K562 (cell line): ENCODE data around the gene UBE2E1. TPM values are rescaled to one million over a fixed set of nuclear protein-coding genes. Genes with fewer than 3 reads are reported as not detected.

Experiments
- ATAC-seq: fragments of 200-7000 bp; cut with Tn5 transposase; 3 replicates; pipeline ENCODE4 v1.9.1; 2020; ENCODE audit warnings: moderate library complexity
- BruUV-seq: library from RNA; stranded (reverse); fragments of 400-500 nt; replicated peaks from 2 replicates; lab custom pipeline; 2021; lab: Mats Ljungman, UMichigan
- CTCF ChIA-PET: fragments of 300-600 bp; formaldehyde crosslinking; extraction: SDS; loops from one replicate; lab custom pipeline; 2021; ENCODE audit warnings: low intra/inter-chr PET ratio; lab: Yijun Ruan, JAX
- POLR2A ChIA-PET: fragments of 300-600, 350-650 bp; sonication (Branson Sonifier 250); formaldehyde crosslinking; extraction: SDS; loops from one replicate; lab custom pipeline; 2021; ENCODE audit warnings: antibody characterized with exemption, inconsistent platforms; lab: Yijun Ruan, JAX
- DNase-seq, 4 experiments: peaks; one replicate each; pipeline versions ENCODE4 v3.0.0 to v3.0.0-alpha.2; 2011 to 2018; ENCODE audit warnings: low spot score in 3 of 4, mixed read lengths in 3 of 4; ENCODE audit errors: extremely low read depth in 1 of 4
- FAIRE-seq: peaks from 2 replicates; lab custom pipeline; 2011; peaks lifted over from hg19 to GRCh38; lab: Jason Lieb, UNC
- H2AFZ ChIP-seq: 2 replicates; pipeline ENCODE4 v1.6.0; 2011; ENCODE audit warnings: low read depth, low read length, control low read depth, inconsistent platforms
- H3K27ac ChIP-seq: fragments of 200-600 bp; 3 replicates; pipeline ENCODE4 v1.8.0; 2011; ENCODE audit warnings: low read depth, mild to moderate bottlenecking, control low read depth, inconsistent platforms, low read length, moderate library complexity, mixed read lengths; ENCODE audit errors: extremely low read depth
- H3K27me3 ChIP-seq, 2 experiments: fragments of 300-600 bp in 1 of 2; 2 replicates in 1 of 2; 3 replicates in 1 of 2; pipeline versions ENCODE4 v1.6.0 to v1.8.0; 2011; ENCODE audit warnings: inconsistent platforms in 2 of 2, low read length in 2 of 2, mild to moderate bottlenecking in 1 of 2, mixed read lengths in 1 of 2, moderate library complexity in 1 of 2; ENCODE audit not compliant: control insufficient read depth in 2 of 2, insufficient read depth in 2 of 2
- H3K36me3 ChIP-seq: fragments of 300-600 bp; 3 replicates; pipeline ENCODE4 v1.8.0; 2011; ENCODE audit warnings: mild to moderate bottlenecking, low read length, inconsistent platforms; ENCODE audit not compliant: control insufficient read depth, insufficient read depth
- H3K4me1 ChIP-seq, 2 experiments: fragments of 200-600 bp in 1 of 2; replicated peaks in 1 of 2; 2 replicates in 1 of 2; 3 replicates in 1 of 2; pipeline versions ENCODE4 v1.5.1 to v1.8.0; 2011; ENCODE audit warnings: inconsistent platforms in 2 of 2, low read length in 2 of 2, mild to moderate bottlenecking in 1 of 2, mixed read lengths in 1 of 2, moderate library complexity in 1 of 2; ENCODE audit not compliant: control insufficient read depth in 2 of 2, insufficient read depth in 2 of 2
- H3K4me2 ChIP-seq: 2 replicates; pipeline ENCODE4 v1.6.1; 2011; ENCODE audit warnings: low read length, control low read depth, inconsistent platforms, mixed read lengths; ENCODE audit not compliant: insufficient read depth
- H3K4me3 ChIP-seq: fragments of 200-600 bp; sonication (generic), shearing (Covaris generic); 2 replicates; pipeline ENCODE4 v1.5.1; 2016; ENCODE audit warnings: control low read depth, inconsistent platforms
- H3K79me2 ChIP-seq: fragments of 200-600 bp; 3 replicates; pipeline ENCODE4 v1.8.0; 2011; ENCODE audit warnings: low read length, inconsistent platforms; ENCODE audit not compliant: control insufficient read depth, insufficient read depth
- H3K9ac ChIP-seq, 2 experiments: 2 replicates each; pipeline versions ENCODE4 v1.6.0 to v1.6.1; 2011; ENCODE audit warnings: low read depth in 2 of 2, low read length in 2 of 2, control low read depth in 1 of 2, inconsistent platforms in 1 of 2, mild to moderate bottlenecking in 1 of 2, mixed read lengths in 1 of 2; ENCODE audit not compliant: insufficient read depth in 1 of 2
- H3K9me1 ChIP-seq: one replicate; pipeline ENCODE4 v1.6.0; 2011; ENCODE audit warnings: inconsistent platforms, mild to moderate bottlenecking, low read length, moderate library complexity; ENCODE audit not compliant: control insufficient read depth, insufficient read depth
- H3K9me3 ChIP-seq: replicated peaks from 2 replicates; pipeline ENCODE4 v1.5.1; 2011; ENCODE audit warnings: low read depth, low read length, inconsistent platforms; ENCODE audit not compliant: control insufficient read depth, insufficient read depth
- H4K20me1 ChIP-seq: replicated peaks from 2 replicates; pipeline ENCODE4 v1.6.1; 2011; ENCODE audit warnings: low read length, inconsistent platforms, mixed read lengths; ENCODE audit not compliant: control insufficient read depth, insufficient read depth
- MEF2A ChIP-seq: IDR thresholded peaks from 2 replicates; pipeline ENCODE4 v1.6.1; 2011; ENCODE audit warnings: low read depth, mild to moderate bottlenecking, low read length, moderate library complexity; ENCODE audit not compliant: control insufficient read depth
- MNT ChIP-seq, 2 experiments: fragments of 450-650 bp; conservative IDR thresholded peaks; 2 replicates each; pipeline ENCODE4 v1.6.1; 2017; ENCODE audit warnings: mild to moderate bottlenecking in 2 of 2, moderate library complexity in 2 of 2
- NFIX ChIP-seq: fragments of 250-450 bp; sonication (Bioruptor Pico); IDR thresholded peaks from 2 replicates; pipeline ENCODE4 v1.4.0; 2020; ENCODE audit warnings: low read depth, mild to moderate bottlenecking, moderate library complexity
- YBX1 ChIP-seq: fragments of 450-650 bp; IDR thresholded peaks from 2 replicates; pipeline ENCODE4 v1.7.1; 2016; ENCODE audit warnings: mild to moderate bottlenecking
- ZNF217 ChIP-seq: sonication (generic); formaldehyde crosslinking; IDR thresholded peaks from 2 replicates; pipeline ENCODE4 v1.8.0; 2022; ENCODE audit warnings: mild to moderate bottlenecking, missing genetic modification reagents
- WGBS: fragments of 100-300 bp; shearing (Covaris generic); methylation state at CpG from one replicate; pipeline ENCODE4 v1.1.6; 2016; ENCODE audit warnings: low coverage, mixed read lengths; ENCODE audit not compliant: insufficient coverage; ENCODE audit errors: missing lambda C conversion rate; 5-methylcytosine and 5-hydroxymethylcytosine counted together
- in situ Hi-C: fragments of 300-500 bp; cut with MboI; formaldehyde crosslinking; loops from 4 replicates; pipeline ENCODE4 v1.15.0; 2018; ENCODE audit warnings: inconsistent platforms, mixed read lengths
- intact Hi-C: fragments of 100-400 bp; cut with micrococcal nuclease; formaldehyde crosslinking; loops from 2 replicates; pipeline ENCODE4 v1.14.2; 2022
- polyA plus RNA-seq, 8 experiments: library from polyadenylated mRNA; depleted of rRNA in 4 of 8; stranded (reverse) in 5 of 8; unstranded in 3 of 8; fragments of >200 nt; fragmentation: Nextera tagmentation in 2 of 8; fragmentation: Illumina TruSeq in 1 of 8; extraction: Ambion mirVana in 2 of 8; extraction: Trizol in 1 of 8; gene quantifications; 2 replicates each; pipeline versions ENCODE4 v1.2.1 to v1.2.3, GENCODE V29; 2011 to 2014; ENCODE audit warnings: inconsistent platforms in 1 of 8, missing spikeins in 1 of 8
- total RNA-seq, 7 experiments: library from RNA; depleted of rRNA in 6 of 7; stranded (reverse); fragments of >200 nt in 6 of 7; fragmentation: Illumina TruSeq in 2 of 7; extraction: Trizol in 2 of 7; gene quantifications; 2 replicates each; pipeline versions ENCODE4 v1.2.1 to v1.2.3, GENCODE V29; 2011 to 2021; ENCODE audit warnings: low replicate concordance in 1 of 7

The UBE2E1 gene
- total and polyA plus RNA-seq, 9 of the 15 experiments (the other 6 are each of a cell fraction or from before 2014, with no cell fraction given) = 54.4 to 294 (median 165) TPM

GRCh38 chr3:23879485-23879884, 73.7 kb downstream of the UBE2E1 start:
- Histone ChIP-seq H3K9me3 (no peaks in the 10 kb centered on the region), H3K4me3 (no peak overlapping the region), H3K4me1 (peaks cover 3% of the 10 kb centered on the region in 2 experiments; a peak in 3 of 5 replicates), H4K20me1 (no peaks in the 10 kb centered on the region), H3K4me2 (no peak overlapping the region), H3K9ac (no peak overlapping the region), H2AFZ (no peak overlapping the region), H3K36me3 (peaks cover 5% of the 10 kb centered on the region; the same call in 2 of the 3 replicates), H3K79me2 (peaks cover 20% of the 10 kb centered on the region; the same call in 2 of the 3 replicates), H3K27me3 (no peaks in the 10 kb centered on the region), H3K9me1 (no peaks in the 10 kb centered on the region), H3K27ac (no peak overlapping the region)
- DNase-seq (no peak), FAIRE-seq (no peak), ATAC-seq (no peak)
- no TSS peak for BruUV-seq
- TF ChIP-seq NFIX (CRISPR knock-in tag) = no peak
- TF ChIP-seq MNT (conservative IDR thresholded peaks at IDR 0.05) = no peak
- TF ChIP-seq MEF2A = no peak
- TF ChIP-seq YBX1 = no peak
- no peak for TF ChIP-seq ZNF217
- CTCF ChIA-PET = no interaction called here
- intact Hi-C loops (loop anchor here (10.0 kb wide), 1 partner anchor 165 kb away; no protein-coding TSS in a partner anchor), in situ Hi-C loops (no loop called here)
- POLR2A ChIA-PET = interaction anchor here (0.6 to 1.0 kb wide), 3 partner anchors 21 to 93 kb away, joined by 3 to 4 read pairs (median 3); no protein-coding TSS in a partner anchor
- WGBS = 89% methylated on average over 8 of the region's 8 CpGs
